T follicular helper cell (primary cell): Measurements from ENCODE around the gene FBXO22.
"Not testable (repeated sequence)": the region's sequence is repeated elsewhere in the genome, so short reads cannot be mapped to it uniquely, and the experiment has no call there.

Experiments used
- DNase-seq: peaks from one replicate; pipeline ENCODE4 v3.0.0-alpha.2; 2020; ENCODE audit warnings: low read depth
- total RNA-seq, 2 experiments: gene quantifications; one replicate each; lab custom pipeline; 2026; lab: John Stamatoyannopoulos, UW

FBXO22 gene
- total RNA-seq: 33.2 to 38.6 reads per million in 2 experiments

DNA sequence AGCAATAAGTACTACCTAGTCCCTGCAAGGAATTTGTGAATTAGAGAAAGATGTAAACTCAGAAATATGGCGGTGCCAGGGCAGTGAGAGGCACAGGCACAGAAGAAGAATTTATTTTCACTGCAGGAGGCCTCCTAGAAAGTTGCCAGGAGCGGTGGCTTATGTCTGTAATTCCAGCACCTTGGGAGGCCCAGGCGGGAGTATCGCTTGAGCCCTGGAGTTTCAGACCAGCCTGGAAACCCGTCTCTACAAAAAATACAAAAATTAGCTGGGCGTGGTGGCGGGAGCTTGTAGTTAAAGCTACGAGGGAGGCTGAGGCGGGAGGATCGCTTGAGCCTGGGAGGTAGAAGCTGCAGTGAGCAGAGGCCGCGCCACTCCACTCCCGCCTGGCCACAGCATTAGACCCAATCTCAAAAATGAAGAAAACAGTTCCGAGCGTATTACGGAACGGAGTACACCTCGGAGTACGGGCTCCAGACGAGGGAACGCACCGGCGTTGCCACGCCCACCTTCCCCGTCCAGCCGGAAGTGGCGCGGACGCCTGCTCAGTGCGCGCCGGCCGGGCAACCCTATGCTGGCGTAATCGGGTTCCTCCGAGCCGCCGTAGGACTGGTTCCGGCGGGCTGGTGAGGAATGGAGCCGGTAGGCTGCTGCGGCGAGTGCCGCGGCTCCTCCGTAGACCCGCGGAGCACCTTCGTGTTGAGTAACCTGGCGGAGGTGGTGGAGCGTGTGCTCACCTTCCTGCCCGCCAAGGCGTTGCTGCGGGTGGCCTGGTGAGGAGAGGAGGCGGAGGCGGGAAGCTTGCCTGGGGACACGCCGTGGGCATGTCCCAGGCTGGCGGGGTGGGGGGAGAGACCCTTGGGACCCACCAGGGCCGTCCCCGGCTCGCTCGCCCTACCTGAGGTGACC lies at the start of gene FBXO22:
TSS of gene FBXO22 (plus strand) at position 548 of the 909 bp plus-strand sequence. CDS start at position 634, 86 bp downstream.
- peak; percentile 79 for DNase-seq

DNA sequence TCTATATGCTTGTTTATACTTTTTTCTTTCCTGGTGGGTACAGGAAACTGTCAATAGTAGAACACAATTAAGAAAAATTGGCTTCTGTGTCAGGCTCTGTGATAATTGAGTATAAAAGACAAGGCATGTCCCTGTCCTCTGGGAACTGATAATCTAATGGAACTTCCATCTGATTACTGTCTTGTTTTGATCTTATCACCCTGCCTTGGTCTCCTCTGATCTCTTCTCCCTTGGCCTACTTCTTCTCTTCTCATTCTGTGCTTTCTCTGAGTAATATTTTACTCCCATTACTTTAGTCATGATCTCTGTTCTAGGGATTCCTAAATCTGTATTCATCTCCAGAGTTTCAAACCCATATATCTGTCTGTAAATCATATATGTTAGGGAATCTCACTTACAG lies 45.8 kb upstream of the FBXO22 start:
- DNase-seq: no peak

- DNase-seq: no peak
Measured at GRCh38 chr15:75861750-75862402, 41.8 kb upstream of the FBXO22 start.

DNA sequence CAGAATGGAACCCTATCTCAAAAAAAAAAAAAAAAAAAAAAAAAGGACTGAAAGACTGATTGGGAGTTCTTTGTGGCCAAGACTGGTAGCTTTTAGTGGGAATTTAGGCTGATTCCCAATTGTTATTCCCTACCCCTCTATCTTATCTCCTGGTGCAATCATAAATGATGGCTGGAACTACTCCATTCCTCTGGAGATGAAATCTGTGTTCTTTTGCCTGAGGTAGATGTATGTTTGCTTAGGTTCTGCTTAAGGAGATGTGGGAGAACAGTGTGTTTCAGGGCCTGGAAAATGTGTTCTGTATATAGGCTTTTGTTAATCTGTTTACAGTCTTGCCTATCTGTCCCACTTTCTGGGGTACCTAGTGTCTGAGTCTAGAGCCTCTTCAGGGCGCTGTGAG lies 40.9 kb upstream of the FBXO22 start:
- no peak for DNase-seq

DNA sequence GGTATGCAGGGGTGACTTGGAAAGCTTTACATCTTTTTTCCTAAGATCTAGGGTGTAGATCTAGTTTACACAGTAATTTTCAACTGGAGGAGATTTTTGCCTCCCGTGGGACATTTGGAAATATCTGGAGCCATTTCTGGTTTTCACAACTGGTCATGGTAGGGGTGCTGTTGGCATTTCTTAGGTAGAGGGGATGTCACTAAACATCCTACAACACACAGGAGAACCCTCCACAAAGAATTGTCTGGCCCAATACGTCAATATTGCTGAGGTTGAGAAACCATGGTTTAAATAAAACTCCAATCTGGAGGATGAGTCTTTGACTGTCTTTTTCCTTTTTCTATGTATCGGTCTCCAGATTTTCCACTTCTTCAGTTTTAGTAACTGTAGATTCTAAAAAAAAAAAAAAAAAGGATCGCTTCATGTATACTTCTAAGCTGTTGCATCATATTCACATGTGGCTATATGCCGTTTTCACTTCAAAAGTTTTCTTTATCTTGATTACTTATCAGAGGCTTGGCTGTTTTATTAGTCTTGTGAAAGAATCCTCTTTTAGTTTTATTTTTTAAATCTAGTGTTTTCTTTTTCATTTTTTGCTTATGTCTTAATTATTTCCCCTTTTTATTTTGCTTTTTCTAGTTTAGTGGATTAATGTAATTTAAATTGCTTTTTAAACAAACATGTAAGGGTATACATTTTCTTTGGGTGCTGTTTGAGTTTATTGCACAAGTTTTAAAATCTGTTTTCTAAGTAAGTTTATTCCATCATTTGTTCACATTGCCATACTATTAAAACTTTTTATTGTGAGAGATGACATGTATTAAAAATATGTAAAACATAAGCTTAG lies 39.2 kb upstream of the FBXO22 start:
- no peak for DNase-seq

- not testable (repeated sequence) for DNase-seq
Measured at GRCh38 chr15:75866045-75866444, 37.6 kb upstream of the FBXO22 start.

GRCh38 chr15:75866916-75867315 lies 36.8 kb upstream of the FBXO22 start:
- DNase-seq: no peak

GRCh38 chr15:75867449-75867848 lies 36.2 kb upstream of the FBXO22 start:
- DNase-seq: no peak

- DNase-seq: no peak
Measured at GRCh38 chr15:75868019-75868418, 35.7 kb upstream of the FBXO22 start.

- DNase-seq: no peak
Measured at GRCh38 chr15:75869446-75869845, 34.2 kb upstream of the FBXO22 start.

DNA sequence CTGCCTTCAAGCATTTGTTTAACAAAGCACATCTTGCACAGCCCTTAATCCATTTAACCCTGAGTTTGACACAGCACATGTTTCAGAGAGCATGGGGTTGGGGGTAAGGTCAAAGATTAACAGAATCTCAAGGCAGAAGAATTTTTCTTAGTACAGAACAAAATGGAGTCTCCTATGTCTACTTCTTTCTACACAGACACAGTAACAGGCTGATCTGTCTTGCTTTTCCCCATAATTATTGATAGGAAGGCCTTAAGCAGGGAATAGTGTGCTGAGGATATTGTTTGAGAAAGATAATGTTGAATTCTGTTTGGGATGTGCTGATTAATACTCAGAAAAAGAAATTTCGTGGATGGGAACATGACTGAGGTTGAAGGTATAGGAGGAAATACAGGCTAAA lies 32.1 kb upstream of the FBXO22 start:
- not testable (repeated sequence) for DNase-seq

- no peak for DNase-seq
Measured at GRCh38 chr15:75872403-75872990, 31.2 kb upstream of the FBXO22 start.

- no peak for DNase-seq
Measured at GRCh38 chr15:75884041-75884440, 19.6 kb upstream of the FBXO22 start.

GRCh38 chr15:75887178-75887577 lies 16.5 kb upstream of the FBXO22 start:
- no peak for DNase-seq

GRCh38 chr15:75891895-75892294 lies 11.8 kb upstream of the FBXO22 start:
- DNase-seq: no peak

- no peak for DNase-seq
Measured at GRCh38 chr15:75895731-75896130, 7.9 kb upstream of the FBXO22 start.

GRCh38 chr15:75900577-75900976 lies 3.1 kb upstream of the FBXO22 start:
- no peak for DNase-seq

GRCh38 chr15:75902129-75902557 lies 1.5 kb upstream of the FBXO22 start:
- DNase-seq: no peak

GRCh38 chr15:75905231-75905630 lies 1.6 kb downstream of the FBXO22 start:
- no peak for DNase-seq

GRCh38 chr15:75910355-75910754 lies 6.7 kb downstream of the FBXO22 start:
- DNase-seq: not testable (repeated sequence)

- DNase-seq: no peak
Measured at GRCh38 chr15:75916978-75917377, 13.3 kb downstream of the FBXO22 start.

- DNase-seq: no peak
Measured at GRCh38 chr15:75918135-75918534, 14.5 kb downstream of the FBXO22 start.
